Muscle of leg (tissue), 11 donors: ENCODE results near the gene RNF207. TPM values are rescaled to one million over a fixed set of nuclear protein-coding genes. Genes with fewer than 3 reads are reported as not detected.
A peak's percentile ranks its signal among the peaks of the same experiment; 100 is the strongest.

Experiments
- DNase-seq: peaks from one replicate; pipeline ENCODE4 v3.0.0; 2013
- H3K27ac ChIP-seq: one replicate; pipeline ENCODE4 v1.5.1; 2013; ENCODE audit warnings: mild to moderate bottlenecking, low read length, control low read depth
- H3K27me3 ChIP-seq: one replicate; pipeline ENCODE4 v1.6.1; 2013; ENCODE audit warnings: low read length; ENCODE audit not compliant: control insufficient read depth, insufficient read depth
- H3K36me3 ChIP-seq: one replicate; pipeline ENCODE4 v1.6.1; 2013; ENCODE audit warnings: low read length; ENCODE audit not compliant: control insufficient read depth, insufficient read depth
- H3K4me1 ChIP-seq: one replicate; pipeline ENCODE4 v1.6.1; 2013; ENCODE audit warnings: low read length; ENCODE audit not compliant: control insufficient read depth, insufficient read depth
- H3K4me3 ChIP-seq: one replicate; pipeline ENCODE4 v1.5.1; 2013; ENCODE audit warnings: low read length, control low read depth
- H3K9me3 ChIP-seq: replicated peaks from 2 replicates; pipeline ENCODE4 v1.6.1; 2013; ENCODE audit warnings: low read depth, low read length; ENCODE audit not compliant: control insufficient read depth
- WGBS: methylation state at CpG from one replicate; pipeline ENCODE4 v1.1.5; 2013; ENCODE audit warnings: missing lambda C conversion rate; ENCODE audit not compliant: insufficient coverage; 5-methylcytosine and 5-hydroxymethylcytosine counted together
- polyA plus RNA-seq, 8 donors: library from polyadenylated mRNA; unstranded; fragments of 120-200 nt; gene quantifications; one replicate each; pipeline versions ENCODE4 v1.2.1 to v1.2.3, GENCODE V29; 2013; ENCODE audit warnings: inconsistent platforms in 1 of 8, low replicate concordance in 1 of 8; ENCODE audit not compliant: insufficient read length in 8 of 8, insufficient read depth in 1 of 8
- total RNA-seq: library from RNA; stranded (reverse); fragments of 120-200 nt; gene quantifications from one replicate; pipeline ENCODE4 v1.2.4, GENCODE V29; 2013

RNF207 gene
- total and polyA plus RNA-seq, 9 donors = 13.4 to 41.6 (median 21.7) TPM

DNA sequence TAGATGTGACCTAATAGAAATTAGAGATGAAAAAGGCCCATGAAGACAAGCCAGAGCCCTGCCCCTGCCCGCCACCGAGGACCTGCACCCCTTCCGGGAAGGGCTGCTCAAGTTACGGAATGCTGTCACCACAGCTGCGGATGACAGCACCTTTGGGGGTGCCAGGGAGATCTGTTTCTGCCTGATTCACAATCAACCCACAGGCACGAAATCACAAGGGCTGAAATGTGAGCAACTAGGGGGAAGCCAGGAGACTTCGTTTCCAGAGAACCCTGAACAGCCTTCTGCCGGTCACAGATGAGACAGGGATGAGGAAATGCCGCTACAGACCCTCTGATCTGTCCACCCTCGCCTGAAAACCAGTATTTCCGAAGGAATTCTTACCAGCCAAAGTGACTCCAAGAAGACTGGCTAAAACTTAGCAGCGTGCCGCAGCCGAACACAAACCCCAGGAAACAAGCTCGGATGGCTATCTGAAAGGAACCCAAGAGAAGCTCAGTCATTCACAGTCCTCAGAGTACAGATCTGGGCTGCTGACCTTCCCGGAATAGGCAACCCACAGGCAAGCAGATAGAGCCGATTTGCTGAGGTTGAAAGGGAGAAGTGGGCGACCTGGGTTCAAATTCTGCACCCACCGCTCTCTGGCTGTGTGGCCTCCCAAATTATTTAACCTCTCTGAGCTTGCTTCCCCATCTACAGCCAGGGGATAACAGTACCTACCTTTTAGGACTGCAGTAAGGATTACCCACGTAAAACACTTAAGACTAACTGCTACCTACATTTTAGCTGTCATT lies 28.8 kb downstream of the RNF207 start:
- Histone ChIP-seq H3K27me3 (peaks cover 12% of the 10 kb centered on the region), H3K36me3 (peaks cover 25% of the 10 kb centered on the region), H3K4me3 (peak overlapping the region; percentile 71), H3K9me3 (no peaks in the 10 kb centered on the region), H3K27ac (peak overlapping the region; percentile 62), H3K4me1 (peaks cover 16% of the 10 kb centered on the region)
- no peak for DNase-seq
- WGBS = 28% methylated on average over 15 of the region's 20 CpGs

GRCh38 chr1:6235296-6235677 lies 29.4 kb downstream of the RNF207 start:
- WGBS = 0% methylated on average over 29 of the region's 30 CpGs
- no peak for DNase-seq
- H3K27ac ChIP-seq = no peak overlapping the region
- peak overlapping the region; percentile 71 for H3K4me3 ChIP-seq
- H3K36me3 ChIP-seq = peaks cover 22% of the 10 kb centered on the region
- H3K4me1 ChIP-seq = peaks cover 16% of the 10 kb centered on the region
- no peaks in the 10 kb centered on the region for H3K9me3 ChIP-seq
- peaks cover 17% of the 10 kb centered on the region for H3K27me3 ChIP-seq

GRCh38 chr1:6237093-6237492 lies 31.2 kb downstream of the RNF207 start:
- H3K27me3 ChIP-seq = peaks cover 35% of the 10 kb centered on the region
- H3K27ac ChIP-seq = no peak overlapping the region
- H3K4me3 ChIP-seq = no peak overlapping the region
- no peak for DNase-seq
- no peaks in the 10 kb centered on the region for H3K9me3 ChIP-seq
- H3K4me1 ChIP-seq = peaks cover 29% of the 10 kb centered on the region
- WGBS = 83% methylated on average over 1 of the region's 4 CpGs
- peaks cover 10% of the 10 kb centered on the region for H3K36me3 ChIP-seq

GRCh38 chr1:6239213-6239752 lies 33.4 kb downstream of the RNF207 start:
- Histone ChIP-seq H3K27ac (no peak overlapping the region), H3K27me3 (peaks cover 54% of the 10 kb centered on the region), H3K9me3 (no peaks in the 10 kb centered on the region), H3K36me3 (no peaks in the 10 kb centered on the region), H3K4me3 (no peak overlapping the region), H3K4me1 (peaks cover 37% of the 10 kb centered on the region)
- DNase-seq = no peak
- 47% methylated on average over 3 of the region's 7 CpGs for WGBS

DNA sequence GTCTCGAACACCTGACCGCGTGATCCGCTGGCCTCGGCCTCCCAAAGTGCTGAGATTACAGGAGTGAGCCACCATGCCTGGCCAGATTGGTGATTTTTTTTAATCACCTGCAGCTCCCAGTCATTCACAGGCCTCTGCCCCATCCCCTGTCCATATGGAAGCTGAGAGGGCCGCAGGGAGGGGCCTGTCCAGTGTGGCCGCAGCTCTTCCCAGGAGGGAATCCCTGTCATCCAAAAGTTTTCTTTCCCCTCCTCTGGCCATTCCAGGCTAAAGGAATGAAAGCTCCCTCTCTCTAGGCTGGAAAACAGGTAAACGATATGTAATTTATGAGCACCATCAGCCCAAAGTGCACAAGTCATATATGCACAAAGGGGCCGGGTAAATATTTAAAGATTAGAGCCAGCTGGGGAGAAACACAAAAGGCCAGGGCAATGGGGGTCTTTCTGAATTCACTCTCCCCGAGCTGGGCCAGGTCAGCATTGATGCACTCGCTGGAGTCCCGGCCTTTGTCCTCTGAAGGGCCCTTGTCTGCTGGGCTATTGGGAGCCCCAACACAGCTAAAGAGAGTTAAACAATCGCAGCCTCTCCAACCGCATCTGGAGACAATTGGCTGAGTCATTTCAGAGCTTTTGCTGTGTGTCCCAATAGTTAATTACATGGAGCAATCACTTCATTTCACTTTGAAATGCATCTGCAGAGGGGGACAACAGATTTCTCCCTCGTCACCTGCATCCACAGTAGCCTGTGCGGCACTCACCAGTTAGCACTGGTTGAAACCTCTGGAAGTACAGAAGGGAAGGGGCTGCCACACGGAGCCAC lies 34.2 kb downstream of the RNF207 start:
- peaks cover 61% of the 10 kb centered on the region for H3K27me3 ChIP-seq
- H3K9me3 ChIP-seq = no peaks in the 10 kb centered on the region
- no peaks in the 10 kb centered on the region for H3K36me3 ChIP-seq
- H3K4me1 ChIP-seq = peaks cover 31% of the 10 kb centered on the region
- no peak overlapping the region for H3K27ac ChIP-seq
- 55% methylated on average over 11 of the region's 17 CpGs for WGBS
- no peak overlapping the region for H3K4me3 ChIP-seq
- no peak for DNase-seq

GRCh38 chr1:6241107-6241886 lies 35.4 kb downstream of the RNF207 start:
- Histone ChIP-seq H3K4me1 (peaks cover 36% of the 10 kb centered on the region), H3K9me3 (no peaks in the 10 kb centered on the region), H3K36me3 (no peaks in the 10 kb centered on the region), H3K27me3 (peaks cover 72% of the 10 kb centered on the region), H3K27ac (no peak overlapping the region), H3K4me3 (no peak overlapping the region)
- no peak for DNase-seq
- 14% methylated on average over 30 of the region's 33 CpGs for WGBS

DNA sequence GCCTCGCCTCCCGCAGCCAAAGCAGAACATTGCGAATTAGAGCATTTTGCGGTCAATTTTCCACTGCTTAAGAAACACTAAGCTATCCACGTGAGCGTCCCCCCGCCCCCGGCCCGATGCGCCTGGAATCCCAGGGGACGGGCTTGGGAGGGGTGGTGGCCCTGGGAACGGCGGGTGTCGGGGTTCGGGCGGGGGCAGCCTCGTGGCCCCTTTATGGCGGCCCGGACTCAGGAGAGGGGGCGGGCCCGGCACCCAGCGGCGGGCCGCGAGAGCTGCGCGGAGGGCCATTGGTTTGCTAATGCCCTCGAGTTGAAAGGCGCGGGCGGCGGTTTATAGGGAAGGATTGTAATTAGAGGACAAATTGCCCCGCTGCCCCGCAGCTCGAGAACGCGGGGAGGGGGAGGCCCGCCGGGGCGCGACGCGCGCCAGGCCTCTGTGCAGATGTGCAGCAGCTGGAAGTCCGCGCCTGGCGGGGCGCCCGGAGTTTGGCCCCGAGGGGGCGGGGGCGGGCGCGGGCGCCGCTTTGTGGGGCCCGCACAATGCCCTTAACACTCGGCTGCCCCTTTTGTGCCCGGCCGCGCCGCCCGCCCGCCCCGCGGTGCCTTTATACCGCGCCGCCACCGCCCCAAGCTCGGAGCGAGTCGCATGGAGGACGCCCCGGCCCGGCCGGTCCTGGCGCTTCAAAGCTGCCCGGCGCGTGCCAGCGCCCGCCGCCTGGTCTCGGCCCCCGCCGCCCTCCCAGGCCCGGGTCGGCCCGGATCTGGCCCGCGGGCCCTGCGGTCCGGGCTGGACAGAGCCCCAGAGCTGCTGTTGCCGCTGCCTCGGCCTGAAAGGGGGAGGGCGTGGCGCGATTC lies 36.2 kb downstream of the RNF207 start:
- H3K27me3 ChIP-seq = peaks cover 81% of the 10 kb centered on the region
- H3K4me1 ChIP-seq = peaks cover 43% of the 10 kb centered on the region
- WGBS = under 1% methylated on average over 83 of the region's 99 CpGs
- DNase-seq = no peak
- no peaks in the 10 kb centered on the region for H3K36me3 ChIP-seq
- no peak overlapping the region for H3K4me3 ChIP-seq
- no peaks in the 10 kb centered on the region for H3K9me3 ChIP-seq
- H3K27ac ChIP-seq = no peak overlapping the region

DNA sequence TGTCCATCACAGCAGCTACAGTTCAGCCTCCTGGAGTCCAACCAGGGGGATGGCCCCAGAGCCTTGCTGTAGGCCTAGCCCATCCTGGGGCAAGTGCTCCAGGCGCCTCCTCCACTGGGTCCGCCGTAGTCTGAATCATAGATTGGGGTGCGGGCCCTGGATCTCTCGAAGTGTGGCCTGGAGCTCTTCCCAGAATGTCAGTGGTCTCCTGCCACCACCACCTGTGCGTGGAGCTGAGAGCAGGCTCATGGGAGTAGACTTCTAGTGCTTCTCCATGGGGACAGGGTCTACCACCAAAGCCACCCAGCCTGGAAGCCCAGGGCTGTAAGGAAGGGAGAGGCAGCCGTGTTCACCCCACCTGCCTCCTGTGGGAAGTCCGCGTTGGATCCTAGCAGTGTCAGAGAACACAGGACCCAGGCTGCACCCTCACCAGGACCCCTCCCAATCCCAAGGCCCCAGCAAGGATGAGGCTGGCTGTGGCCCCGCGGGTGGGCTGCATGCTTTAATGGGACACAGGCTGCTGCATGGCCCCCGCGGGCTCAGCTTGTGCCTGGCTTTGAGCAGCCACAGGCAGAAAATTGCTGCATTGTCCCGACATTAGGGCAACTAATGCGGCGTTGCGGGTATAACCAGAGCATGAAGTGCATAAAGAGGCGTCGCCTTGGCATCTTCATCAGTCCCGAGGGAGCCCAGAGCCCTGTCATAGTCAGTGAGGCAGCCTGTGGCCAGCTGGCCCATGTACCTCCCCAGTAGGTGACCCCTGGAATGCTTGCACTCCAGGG lies 37.3 kb downstream of the RNF207 start:
- no peak for DNase-seq
- Histone ChIP-seq H3K27me3 (peaks cover 87% of the 10 kb centered on the region), H3K4me3 (no peak overlapping the region), H3K27ac (no peak overlapping the region), H3K9me3 (no peaks in the 10 kb centered on the region), H3K36me3 (no peaks in the 10 kb centered on the region), H3K4me1 (peaks cover 43% of the 10 kb centered on the region)
- WGBS = 23% methylated on average over 19 of the region's 20 CpGs

DNA sequence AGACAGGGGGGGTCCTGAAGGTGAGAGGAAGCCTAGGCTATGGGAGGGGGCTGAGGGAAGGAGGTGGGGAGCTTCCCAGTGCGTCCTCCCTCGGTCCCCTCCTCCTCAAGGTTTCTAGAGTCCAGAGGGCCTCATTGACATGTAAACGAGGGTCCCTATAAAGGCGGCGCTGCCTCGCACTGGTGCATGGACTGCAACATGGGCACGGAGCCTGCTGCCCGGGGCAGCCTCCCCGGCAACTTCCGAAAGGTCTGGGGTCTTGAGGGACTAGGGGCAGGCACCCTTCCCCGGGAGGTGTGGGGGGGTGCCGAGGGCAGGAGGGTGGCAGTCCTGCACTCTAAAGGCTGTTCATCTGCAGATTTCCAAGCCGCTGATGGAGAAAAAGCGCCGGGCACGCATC lies 38.1 kb downstream of the RNF207 start, which contains the start of gene HES3:
Gene HES3 (plus strand): TSS at position 187 of the 400 bp plus-strand sequence. CDS start 187 bp downstream, at position 374.
- Histone ChIP-seq H3K9me3 (no peaks in the 10 kb centered on the region), H3K36me3 (no peaks in the 10 kb centered on the region), H3K4me3 (no peak within 1 kb of the TSS), H3K4me1 (peaks cover 47% of the 10 kb centered on the region), H3K27ac (no peak within 1 kb of the TSS), H3K27me3 (peaks cover 89% of the 10 kb centered on the region)
- 3% methylated on average over 14 of the region's 16 CpGs for WGBS
- DNase-seq = no peak
